ENCODE data around the gene CAPN10.

Gene CAPN10

DNA sequence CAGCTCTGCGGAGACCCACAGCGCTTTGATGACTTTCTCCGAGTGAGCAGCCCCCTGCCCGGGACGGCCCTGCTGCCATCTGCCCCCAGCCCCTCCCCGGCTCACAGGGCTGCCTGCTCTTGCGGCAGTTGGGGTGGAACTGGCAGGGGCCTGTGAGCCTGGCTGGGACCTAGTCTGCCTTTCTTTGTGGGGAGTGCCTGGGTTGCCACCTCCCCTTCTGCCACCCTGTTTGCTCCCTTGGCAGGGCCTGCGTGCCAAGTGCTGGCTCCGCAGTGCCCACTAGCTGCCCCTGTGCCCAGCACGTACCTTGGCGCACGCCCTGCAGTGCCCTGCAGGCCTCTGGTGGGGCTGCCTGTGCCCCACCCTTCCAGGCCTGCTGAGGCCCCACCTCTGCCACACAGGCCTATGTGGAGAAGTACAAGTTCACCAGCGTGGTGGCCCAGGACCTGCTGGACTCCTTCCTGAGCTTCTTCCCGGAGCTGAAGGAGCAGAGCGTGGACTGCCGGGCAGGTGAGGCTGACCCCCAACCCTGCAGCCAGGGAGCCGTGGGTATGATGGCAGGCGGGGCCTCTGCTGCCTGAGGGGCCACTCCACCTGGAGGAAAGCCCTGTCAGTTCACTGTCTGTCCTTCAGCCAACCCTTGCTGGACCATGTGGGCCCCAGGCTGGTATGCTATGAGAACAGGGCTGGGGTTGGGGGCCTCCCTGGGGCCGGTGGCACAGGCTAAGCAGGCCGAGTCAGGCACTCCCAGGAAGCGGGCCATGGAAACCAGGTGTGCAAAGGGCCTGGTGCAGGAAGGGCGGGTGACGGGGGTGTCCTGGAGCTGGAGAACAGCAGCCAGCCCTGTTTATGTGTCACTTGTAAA lies 11.2 kb upstream of the CAPN10 start:
- no peak for DNase-seq

DNA sequence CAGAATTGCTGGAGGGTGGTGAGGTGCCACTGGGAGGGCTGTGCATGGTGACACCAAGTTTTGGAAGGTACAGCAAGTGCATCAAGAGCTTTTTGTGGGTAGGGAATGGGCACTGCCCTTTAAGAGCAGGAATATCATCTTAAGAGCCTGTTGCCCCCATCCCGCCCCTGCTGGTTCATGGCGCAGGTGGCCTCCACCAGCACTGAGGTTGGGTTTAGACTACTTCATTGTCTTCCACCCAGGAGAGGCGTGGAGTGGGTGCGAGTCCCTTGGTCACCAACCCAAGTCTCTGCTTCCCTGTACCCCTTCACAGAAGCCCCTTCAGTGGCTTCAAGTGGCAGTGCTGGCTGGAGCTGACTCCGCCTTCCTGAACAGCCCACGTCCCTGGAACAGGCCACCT lies 10.5 kb upstream of the CAPN10 start:
- DNase-seq: no peak

DNA sequence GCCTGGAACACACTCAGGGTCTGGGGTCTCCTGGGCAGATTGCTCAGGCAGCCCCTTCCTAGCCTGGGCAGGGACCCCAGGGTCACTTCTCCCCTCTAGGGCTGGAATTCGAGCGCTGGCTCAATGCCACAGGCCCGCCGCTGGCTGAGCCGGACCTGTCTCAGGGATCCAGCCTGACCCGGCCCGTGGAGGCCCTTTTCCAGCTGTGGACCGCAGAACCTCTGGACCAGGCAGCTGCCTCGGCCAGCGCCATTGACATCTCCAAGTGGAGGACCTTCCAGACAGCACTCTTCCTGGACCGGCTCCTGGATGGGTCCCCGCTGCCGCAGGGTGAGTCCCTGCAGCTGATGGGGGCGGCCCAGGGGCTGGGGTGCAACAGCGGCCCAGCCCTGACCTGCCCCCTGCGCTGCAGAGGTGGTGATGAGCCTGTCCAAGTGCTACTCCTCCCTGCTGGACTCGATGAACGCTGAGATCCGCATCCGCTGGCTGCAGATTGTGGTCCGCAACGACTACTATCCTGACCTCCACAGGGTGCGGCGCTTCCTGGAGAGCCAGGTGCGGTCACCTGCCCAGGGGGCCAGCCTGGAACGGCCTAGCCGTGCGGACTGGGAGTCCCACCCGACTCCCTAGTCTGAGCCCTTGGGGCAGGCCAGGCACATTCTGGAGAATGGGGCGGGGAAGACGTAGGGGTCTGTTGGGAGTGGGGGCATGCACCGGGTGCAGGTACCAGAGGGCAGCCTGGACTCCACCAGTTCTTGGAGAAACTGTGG lies 9.9 kb upstream of the CAPN10 start:
- DNase-seq: no peak

DNA sequence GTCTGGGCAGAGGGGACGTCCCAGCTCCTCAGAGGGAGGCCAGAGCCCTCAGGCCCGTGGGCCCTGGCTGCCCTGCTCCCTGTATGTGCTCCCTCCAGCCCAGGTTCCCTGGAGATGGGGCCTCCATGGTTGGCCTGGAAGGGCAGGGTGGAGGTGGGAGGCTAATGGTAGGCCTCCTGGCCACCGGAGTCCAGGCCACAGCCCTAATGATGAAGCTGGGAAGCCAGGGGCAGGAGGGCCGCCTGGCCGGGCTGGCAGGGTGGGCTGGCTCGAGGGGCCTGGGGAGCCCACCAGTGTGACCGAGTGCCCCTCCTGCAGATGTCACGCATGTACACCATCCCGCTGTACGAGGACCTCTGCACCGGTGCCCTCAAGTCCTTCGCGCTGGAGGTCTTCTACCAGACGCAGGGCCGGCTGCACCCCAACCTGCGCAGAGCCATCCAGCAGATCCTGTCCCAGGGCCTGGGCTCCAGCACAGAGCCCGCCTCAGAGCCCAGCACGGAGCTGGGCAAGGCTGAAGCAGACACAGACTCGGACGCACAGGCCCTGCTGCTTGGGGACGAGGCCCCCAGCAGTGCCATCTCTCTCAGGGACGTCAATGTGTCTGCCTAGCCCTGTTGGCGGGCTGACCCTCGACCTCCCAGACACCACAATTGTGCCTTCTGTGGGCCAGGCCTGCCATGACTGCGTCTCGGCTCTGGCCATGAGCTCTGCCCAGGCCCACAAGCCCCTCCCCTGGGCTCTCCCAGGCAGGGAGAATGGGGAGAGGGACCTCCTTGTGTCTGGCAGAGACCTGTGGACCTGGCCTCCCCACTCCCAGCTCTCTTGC lies 9.0 kb upstream of the CAPN10 start:
- no peak for DNase-seq

DNA sequence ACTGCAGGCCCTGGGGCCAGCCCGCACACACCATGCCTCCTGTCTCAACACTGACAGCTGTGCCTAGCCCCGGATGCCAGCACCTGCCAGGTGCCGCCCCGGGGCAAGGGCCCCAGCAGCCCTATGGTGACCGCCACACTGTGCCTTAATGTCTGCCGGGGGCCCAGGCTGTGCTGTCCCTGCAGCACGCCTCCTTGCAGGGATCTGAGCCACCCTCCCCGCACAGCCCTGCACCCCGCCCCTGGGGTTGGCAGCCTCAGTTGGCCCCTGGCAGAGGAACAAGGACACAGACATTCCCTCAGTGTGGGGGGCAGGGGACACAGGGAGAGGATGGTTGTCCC lies 8.5 kb upstream of the CAPN10 start:
- no peak for DNase-seq

DNA sequence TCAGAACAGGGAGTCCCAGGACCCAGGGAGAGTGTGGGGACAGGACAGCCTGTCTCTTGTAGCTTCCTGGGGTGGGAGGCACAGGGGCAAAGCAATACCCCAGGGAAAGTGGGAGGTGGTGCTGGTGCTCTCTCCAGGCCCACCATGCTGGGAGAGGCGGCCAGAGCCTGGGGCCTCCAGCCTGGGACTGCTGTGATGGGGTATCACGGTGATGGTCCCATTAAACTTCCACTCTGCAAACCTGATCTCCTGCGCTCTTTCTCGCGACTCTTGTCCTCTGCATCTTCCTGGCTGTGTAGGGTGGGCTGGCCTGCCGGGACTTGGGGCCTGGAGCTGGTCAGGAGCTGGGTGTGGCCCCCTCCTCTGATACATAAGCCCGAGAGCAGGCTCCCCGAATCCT lies 8.0 kb upstream of the CAPN10 start:
- no peak for DNase-seq

DNA sequence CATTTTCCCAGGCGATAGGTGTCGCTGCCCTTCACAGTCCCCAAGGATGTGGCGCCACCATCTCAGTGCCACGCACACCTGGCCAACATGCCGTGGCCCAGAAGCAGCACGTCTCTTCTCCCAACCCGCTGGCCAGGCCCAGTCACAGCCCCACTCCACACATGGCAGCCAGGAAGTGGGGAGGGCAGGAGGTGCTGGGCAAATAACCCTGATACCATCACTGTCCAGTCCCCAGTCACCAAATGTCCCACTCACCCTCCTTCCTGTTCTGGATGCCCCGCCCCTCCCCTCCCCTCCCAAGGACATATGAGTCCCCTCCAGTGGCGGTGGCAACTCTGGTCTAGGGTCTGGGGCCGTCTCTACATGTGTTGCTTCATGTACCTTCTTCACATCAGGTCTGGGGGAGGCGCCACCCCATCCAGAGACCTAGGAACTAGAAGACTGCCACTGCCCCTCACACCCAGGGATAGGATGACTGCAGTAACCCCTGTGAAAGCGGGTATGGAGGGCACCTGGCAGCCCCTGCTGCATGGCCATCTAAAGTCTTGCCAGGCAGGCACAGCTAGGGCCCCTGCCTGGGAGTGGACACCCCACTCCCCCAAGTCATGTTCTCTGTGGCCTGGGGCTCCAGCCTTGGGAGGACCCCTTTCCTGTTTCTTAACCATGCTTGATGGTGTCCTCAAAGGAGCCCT lies 7.3 kb upstream of the CAPN10 start:
- DNase-seq: no peak

DNA sequence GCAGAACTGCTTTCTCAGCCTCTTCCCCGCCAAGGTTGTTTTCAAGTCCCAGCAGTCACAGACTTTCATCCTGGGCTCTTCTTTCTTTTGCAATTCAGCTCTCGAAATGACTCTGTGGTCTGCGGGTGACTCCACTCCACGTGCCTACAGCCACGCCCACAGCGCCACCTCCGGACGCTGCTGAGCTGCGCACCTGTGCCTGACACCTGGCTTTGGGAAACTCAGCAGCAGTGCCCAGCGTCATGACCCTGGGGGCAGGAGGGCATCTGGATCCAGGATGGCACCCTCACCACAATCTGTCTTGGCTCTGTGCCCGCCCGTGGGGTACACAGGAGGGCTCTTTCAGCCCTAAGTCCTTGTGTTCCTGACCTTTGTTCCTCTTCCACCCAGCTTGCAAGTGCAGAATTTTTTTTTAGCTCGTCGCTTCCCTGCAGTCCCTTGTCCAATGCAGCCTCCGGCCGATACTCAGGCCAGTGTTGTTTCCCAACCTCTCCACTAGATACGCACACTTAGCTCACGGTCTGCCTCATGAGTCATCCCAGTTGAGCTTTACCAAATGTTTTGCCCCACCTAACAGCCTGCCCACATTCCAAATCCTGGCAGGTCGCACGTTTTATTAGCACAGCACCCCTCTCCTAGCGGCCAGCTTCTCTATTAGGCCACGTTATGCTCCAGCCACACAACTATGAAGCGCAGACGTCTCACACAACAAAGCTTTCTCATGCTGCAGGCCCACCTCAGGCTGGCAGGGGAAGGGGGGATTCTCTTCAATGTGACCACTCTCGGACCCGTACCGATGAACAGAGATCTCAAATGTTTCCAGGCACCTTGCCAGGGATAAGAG lies 6.5 kb upstream of the CAPN10 start:
- DNase-seq: peak; percentile 69 to 86

DNA sequence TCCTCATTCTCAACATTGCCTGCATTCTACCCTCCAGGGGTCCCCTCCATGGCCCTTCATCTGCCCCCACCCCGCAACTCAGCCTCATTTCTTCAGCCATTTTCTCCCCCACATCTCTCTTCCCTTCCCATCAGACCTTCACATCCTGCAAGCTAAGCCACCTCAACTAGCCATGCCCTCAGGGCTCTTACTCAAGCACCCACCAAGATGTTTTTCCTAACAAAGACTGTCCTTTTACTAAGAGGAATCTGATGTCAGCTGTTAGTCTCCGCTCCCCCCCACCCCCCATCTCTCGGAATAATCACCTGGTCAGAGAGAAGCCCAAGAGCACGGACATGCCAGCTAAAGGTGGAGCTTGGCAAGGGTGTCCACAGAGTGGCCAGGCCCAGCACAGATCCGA lies 4.7 kb upstream of the CAPN10 start:
- no peak for DNase-seq

DNA sequence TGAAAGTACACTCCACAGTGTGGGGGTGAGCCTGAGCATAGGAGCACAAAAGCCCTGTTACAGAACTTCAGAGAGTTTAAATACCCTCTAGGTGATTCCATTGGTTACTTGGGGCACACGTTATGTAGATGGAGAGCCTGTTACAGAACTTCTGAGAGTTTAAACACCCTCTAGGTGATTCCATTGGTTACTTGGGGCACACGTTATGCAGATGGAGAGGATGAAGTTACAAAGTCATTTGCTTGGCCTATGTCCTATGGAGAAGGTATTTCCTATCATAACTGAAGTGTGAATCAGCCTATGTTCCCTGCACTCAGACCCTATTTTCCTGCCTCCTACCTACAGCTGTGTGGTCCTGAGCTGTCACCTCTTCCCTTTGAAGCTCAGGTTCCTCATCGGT lies 3.8 kb upstream of the CAPN10 start:
- no peak for DNase-seq

DNA sequence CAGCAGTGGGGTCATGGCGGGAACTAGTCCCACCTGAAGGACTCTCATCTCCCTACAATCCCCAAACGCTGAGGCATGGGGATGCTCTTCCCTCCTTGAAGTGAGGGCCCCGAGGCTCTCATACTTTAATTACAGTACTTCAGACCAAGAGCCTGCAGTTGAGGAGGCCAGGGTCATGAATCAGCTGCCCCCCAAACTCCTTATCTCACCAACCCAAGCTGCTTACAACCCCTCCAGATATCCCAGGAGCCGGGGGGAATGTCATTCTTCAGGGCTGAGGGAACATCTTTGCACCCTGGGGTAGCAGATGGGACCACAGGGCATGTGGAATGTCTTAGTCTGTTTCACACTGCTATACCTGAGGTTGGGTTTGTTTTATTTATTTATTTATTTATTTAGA lies 2.8 kb upstream of the CAPN10 start:
- DNase-seq: no peak

DNA sequence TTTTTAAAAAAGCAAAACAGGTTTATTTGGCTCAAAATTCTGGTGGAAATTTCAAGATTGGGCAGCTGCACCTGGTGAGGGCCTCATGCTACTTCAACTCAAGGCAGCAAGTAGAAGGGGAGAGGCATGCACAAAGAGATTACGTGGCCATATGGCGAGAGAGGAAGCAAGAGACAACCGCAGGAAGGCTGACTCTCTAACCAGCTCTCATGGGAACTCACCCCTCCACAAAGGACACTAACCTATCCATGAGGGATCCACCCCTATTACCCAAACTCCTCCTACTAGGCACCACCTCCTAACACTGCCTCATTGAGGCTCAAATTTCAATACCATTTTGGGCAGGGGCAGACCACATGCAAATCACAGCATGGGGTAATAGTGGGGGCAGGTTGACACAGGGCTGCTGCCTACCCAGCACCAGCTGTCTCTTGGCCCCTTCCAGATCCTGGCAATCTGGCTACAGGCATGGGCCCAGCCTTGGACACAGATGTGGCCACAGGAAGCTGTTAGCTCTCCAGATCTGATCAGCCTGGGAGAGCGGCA lies 2.0 kb upstream of the CAPN10 start:
- DNase-seq: peak in 1 of 2 donors; percentile 54

DNA sequence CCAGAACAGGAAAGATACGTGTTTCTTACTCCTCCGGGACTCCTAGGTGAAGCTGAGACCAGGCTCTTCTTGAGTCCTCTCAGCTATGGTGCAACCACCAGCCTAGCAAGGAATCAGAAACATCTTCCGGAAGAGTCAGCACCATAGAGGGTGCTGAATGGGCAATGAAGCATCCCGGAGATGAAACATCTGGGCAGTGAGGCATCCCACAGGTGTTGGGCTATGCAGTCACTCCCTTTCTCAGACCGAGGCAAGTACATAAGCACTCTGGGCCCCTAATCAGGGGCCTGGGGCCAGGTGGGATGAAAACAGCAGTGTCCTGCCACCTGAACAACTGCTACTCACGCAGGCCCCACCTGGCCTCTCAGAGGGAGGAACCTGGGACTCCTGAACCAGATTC lies 1.4 kb upstream of the CAPN10 start:
- no peak for DNase-seq

DNA sequence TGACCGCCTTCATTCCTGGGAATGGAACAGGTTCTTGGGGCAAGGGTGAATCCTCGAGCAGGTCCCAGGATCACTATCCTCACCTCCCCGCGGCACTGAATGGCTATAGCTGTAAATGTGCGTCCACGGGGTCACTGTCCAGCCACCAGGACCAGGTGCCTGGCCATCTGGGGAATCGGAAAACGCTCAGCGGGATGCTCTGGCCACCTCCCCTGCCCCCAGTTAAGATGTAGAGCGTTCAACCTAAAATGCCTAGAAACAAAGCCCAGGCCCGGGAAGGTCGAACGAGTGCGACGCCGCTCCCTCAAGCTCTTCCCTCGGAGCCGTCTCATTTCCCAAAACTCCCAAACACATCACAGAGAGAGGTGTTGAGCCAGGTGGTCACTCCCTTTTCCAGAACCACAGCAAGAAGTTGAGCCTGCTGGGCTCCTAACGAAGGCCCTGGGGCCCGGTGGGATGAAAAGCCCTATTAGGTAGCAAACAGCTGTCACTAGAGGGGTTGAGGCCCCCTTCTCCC lies 795 bp upstream of the CAPN10 start:
- no peak for DNase-seq

DNA sequence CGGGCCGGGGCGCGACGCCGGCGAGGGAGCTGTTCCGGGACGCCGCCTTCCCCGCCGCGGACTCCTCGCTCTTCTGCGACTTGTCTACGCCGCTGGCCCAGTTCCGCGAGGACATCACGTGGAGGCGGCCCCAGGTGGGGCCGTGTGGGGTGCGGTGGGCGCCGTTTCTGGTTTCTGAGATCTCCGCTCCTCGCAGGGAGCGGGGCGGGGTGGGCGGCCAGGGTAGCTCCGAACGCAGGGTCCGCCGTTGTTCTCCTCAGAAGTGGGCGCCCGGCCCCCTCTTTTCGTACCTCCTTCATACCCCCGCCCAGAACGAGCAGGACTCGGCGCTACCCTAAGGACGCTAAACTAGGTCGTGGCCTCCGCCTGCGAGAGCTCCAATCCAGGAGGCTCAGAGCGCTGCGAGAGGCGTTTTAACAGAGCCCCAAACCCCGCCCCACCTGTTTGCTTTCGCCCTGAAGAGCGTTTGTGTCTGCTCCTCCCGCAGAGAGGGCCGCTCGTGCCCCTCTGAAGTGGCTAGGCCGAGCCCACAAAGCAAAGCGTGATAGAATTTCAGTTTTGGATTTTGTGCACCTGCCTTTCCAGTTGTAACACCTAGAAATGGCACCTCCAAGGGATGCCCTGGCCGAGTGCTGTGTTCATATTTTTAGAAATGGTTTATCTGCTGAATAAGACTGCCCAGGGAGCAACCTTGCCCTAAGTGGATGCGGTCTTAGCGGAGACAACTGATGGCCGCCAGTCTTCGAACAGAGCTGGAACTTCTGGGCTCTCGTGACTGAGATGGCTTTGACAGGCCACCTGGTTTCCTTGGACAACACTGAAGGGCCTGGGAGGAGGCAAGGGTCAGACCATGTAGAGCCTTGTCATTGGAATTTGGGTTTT lies 626 bp downstream of the CAPN10 start:
- peak; percentile 31 to 61 for DNase-seq

DNA sequence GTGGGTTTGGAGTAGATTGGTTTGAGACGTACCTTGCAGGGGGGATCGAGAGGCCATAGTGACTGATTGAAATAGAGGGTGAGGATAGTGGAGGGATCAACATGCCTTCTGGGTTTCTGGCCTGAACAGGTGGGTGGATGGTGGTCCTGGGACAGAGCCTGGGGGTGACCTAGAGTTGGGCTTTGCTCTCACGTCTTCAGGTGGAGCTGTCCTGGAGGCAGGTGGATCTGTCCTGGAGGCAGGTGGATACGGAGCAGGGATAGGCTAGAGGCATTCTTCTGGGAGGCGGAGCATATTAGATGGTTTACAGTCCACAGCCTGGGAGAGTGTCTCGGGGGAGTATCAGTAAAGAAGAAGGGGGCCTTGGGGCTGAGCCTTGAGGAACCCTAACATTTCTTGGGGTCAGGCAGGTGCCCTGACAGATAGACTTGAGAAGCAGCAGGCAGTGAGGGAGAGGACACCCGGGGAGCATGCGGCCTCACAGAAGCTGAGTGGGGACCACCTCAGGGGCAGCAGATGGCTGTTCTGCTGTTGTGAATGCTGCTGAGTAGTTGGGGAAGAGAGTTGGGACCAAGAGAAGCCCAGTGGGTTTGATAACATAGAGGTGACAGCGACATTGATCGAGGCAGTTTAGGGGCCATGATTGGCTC lies 1.6 kb downstream of the CAPN10 start:
- no peak for DNase-seq

DNA sequence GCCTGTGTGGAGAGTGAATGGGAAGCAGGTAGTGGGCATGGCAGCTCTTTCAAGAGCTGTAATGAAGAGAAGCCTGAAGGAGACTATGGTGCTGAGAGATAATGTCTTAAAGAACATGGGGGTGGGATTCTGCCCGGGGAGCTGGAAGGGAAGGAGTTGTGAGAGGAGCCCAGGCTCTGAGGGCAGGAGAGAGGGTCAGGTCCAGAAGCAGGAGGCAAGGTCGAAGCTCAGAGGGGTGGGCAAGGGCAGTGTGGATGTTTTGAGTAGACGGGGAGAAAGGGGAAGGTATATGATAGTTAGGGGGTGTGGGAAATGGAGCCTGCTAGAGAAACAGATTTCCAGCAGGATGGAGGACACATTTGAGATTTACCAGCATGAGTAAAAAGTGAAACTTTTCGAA lies 2.1 kb downstream of the CAPN10 start:
- no peak for DNase-seq

DNA sequence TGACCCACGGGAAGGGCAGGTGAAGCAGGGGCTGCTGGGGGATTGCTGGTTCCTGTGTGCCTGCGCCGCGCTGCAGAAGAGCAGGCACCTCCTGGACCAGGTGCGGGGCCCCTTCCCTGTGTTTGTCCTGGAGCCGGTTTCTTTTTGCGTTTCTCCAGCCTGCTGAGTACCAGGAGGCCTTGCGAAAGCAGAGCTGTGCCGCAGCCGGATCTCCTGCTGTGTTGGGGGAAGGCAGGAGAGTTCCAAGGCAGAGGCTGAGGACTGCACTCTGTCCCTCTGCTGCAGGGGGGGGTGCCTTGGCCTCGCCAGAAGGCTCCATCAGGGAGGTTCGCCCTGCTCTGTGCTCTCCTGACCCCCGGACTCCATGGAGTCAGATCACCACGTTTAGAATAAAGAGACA lies 2.8 kb downstream of the CAPN10 start:
- no peak for DNase-seq

DNA sequence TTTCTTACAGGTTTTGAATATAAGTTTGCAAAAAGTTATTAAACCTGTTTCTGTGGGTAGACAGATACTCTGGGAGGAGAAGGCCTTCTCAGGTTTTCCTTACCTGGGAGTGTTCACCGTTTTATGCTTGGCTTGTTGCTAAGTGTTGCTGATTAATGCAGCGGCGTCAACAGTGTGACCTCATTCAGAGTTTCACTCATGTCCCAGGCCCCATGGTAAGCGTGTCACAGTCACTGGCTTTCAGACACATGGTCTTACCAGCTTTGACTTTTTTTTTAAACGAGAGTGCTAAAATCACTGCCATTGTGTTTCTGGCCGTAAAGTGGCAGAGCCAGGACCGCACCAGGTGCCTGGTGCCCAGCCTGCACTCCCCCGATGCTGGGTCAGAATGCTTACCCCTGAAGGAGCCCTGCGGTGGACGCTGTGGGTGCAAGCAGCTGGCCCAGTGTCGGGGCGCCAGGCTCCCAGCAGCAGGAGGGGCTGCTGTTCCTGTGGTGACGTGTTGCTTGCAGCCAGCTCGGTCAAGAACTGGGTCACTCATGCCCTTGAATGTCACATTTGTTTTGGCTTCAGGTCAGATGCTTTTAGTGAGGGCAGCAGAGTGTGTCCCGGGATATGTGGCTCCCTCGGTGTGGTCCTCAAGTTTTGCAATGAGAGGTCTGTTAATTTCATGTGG lies 3.5 kb downstream of the CAPN10 start:
- DNase-seq: no peak

Measured in CD4-positive, alpha-beta T cell treated with Interferon alpha-2 for 1 hour (primary cell).